EH (cell line): ENCODE data around the gene MGAT4D.
"Not testable (repeated sequence)": the region's sequence is repeated elsewhere in the genome, so short reads cannot be mapped to it uniquely, and the experiment has no call there.

Experiments used
- DNase-seq: peaks from one replicate; pipeline ENCODE4 v3.0.0-alpha.2; 2015; ENCODE audit warnings: low read depth

Gene MGAT4D

DNA sequence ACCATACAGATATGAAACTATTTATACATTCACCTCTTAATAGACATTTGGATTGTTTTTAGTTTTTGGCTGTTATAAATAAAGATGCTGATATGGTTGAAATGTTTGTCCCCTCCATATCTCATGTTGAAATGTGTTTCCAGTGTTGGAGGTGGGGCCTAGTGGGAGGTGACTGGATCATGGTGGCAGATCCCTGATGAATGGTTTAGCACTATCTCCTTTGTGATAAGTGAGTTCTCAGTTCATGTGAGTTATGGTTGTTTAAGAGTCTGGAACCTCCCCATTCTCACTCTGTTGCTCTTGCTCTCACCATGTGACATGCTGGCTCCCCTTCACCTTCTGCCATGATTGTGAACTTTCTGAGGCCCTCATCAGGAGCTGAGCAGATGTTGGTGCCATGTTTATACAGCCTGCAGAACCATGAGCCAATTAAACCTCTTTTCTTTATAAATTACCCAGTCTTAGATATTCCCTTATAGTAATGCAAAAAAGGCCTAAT is 58.4 kb downstream of the MGAT4D start:
- DNase-seq = no peak

- no peak for DNase-seq
These were observed 70.1 kb downstream of the MGAT4D start for GRCh38 chr4:140427919-140428471.

DNA sequence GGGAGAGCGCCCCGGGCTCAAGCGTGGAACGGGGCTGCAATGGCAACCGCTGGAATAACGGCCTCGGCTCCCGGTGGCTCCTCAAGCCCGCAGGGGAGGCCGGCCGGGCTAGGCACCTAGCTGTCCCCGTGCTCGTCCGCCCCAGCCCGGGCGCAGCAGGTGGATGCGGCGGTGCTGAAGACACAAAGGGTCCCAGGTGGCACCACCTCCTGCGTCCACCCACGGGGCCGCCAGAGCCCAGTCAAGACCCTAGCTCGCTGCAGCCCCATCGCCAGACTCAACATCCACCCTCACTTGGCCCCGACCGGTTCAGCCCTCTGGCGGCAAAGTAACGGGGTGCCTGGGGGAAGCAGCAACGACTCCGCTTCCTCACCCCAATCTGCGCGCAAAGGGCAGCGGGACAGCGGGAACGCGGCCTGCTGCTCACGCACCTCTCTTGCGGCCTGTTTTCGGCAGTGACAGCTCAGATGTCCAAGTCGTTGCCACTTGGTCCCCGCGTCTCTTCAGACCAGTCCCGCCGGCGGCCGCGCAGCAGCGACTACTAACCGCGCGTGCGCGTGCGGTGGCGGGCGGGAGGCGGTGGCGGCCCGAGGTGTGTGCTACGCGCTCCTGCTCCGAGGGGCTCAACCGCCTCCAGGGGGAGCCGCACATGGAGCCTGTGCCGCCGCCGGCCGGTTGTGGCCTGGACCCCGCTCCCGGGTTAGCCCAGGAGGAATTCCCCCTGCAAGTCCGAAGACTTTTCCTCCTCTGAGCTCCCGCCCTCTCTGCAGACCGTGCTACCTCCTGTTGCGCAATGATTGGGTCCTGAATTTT is 70.8 kb downstream of the MGAT4D start, which contains the start of gene CLGN:
Gene CLGN (minus strand): TSS at position 543 of the 813 bp plus-strand sequence. CDS start 14,570 bp downstream, outside the sequence.
- DNase-seq = peak; percentile 38

DNA sequence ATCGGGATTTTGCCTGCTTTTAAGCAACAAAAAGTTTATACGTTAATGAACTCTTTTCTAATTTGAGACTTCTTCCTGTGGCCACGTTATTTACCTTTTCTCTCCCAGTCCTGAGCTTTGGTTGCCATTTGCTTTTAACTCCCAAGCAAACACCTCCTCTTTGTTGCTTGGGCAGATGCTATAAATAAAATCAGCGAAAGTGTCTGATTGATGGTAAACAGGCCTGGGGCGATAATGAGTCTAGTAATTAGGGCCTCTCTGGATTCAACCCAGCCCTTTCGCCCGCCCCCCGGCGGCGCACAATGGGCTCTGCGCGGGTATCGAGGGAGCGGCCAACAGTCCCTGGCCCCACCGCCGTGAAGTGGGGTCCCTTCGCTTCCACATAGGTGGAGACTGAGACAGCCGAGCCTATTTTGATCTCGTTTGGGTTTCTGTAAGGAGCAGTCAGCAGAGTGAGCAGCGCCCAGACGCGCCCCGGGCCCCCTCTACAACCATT is 71.4 kb downstream of the MGAT4D start:
- no peak for DNase-seq

- DNase-seq = no peak
These were observed 75.0 kb downstream of the MGAT4D start for GRCh38 chr4:140423106-140423505.

GRCh38 chr4:140413130-140413969 is 84.7 kb downstream of the MGAT4D start:
- DNase-seq = not testable (repeated sequence)

DNA sequence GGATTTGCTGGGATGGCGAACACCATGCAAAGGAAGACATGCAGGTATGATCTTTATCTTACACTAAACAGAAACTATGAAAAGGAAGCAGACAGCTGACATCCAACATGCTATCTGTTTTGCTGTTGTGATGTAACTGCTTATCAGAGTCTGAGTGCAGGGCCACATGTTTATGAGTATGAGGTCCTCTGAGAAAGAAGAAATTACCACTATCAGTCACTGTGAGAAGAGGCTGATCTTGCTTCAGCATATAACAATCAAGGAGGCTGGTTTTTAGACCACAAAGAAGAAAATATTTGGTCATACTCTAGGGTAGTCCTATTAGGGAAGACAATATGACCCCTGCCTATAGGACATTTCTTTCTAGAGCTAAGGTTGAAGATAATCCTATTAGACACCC is 89.1 kb downstream of the MGAT4D start:
- no peak for DNase-seq

- DNase-seq = no peak
These were observed 91.8 kb downstream of the MGAT4D start for GRCh38 chr4:140406292-140406691.

GRCh38 chr4:140400111-140400510 is 98.0 kb downstream of the MGAT4D start:
- DNase-seq = no peak

GRCh38 chr4:140395668-140396067 is 102.4 kb downstream of the MGAT4D start:
- no peak for DNase-seq
